A673 (cell line): Measurements from ENCODE around the gene ATP5PD. TPM values are rescaled to one million over a fixed set of nuclear protein-coding genes. Genes with fewer than 3 reads are reported as not detected.

Source experiments
- BruUV-seq: library from RNA; stranded (reverse); fragments of 400-500 nt; replicated peaks from 2 replicates; lab custom pipeline; 2021; lab: Mats Ljungman, UMichigan
- CTCF ChIA-PET: fragments of 300-600 bp; sonication (Branson Sonifier 250); formaldehyde crosslinking; loops from one replicate; lab custom pipeline; 2022; ENCODE audit warnings: antibody characterized with exemption; lab: Charles Lee
- POLR2A ChIA-PET: fragments of 300-600 bp; sonication (Branson Sonifier 250); formaldehyde crosslinking; loops from one replicate; lab custom pipeline; 2022; ENCODE audit warnings: antibody characterized with exemption; ENCODE audit not compliant: low non-redundant PET; lab: Charles Lee
- DNase-seq: peaks from one replicate; pipeline ENCODE4 v3.0.0-alpha.2; 2015; ENCODE audit warnings: low spot score
- H3K27ac ChIP-seq: fragments of 200-600 bp; sonication (generic); 2 replicates; pipeline ENCODE4 v1.5.1; 2016; ENCODE audit warnings: mixed run types, low read depth, mild to moderate bottlenecking, mixed read lengths, antibody characterized with exemption, low read length; ENCODE audit not compliant: poor library complexity, severe bottlenecking
- H3K27me3 ChIP-seq: fragments of 200-600 bp; sonication (generic); replicated peaks from 2 replicates; pipeline ENCODE4 v1.6.1; 2017; ENCODE audit warnings: mixed run types, low read depth, mild to moderate bottlenecking, mixed read lengths, antibody characterized with exemption, low read length; ENCODE audit not compliant: insufficient read depth, poor library complexity
- H3K36me3 ChIP-seq: fragments of 200-600 bp; sonication (generic); 2 replicates; pipeline ENCODE4 v1.6.1; 2016; ENCODE audit warnings: mixed run types, mild to moderate bottlenecking, mixed read lengths, antibody characterized with exemption, low read length; ENCODE audit not compliant: insufficient read depth, poor library complexity, severe bottlenecking
- H3K4me1 ChIP-seq: fragments of 200-600 bp; sonication (generic); 2 replicates; pipeline ENCODE4 v1.6.1; 2017; ENCODE audit warnings: mixed run types, mild to moderate bottlenecking, mixed read lengths, antibody characterized with exemption, low read length; ENCODE audit not compliant: insufficient read depth, poor library complexity, severe bottlenecking
- H3K4me3 ChIP-seq: fragments of 200-600 bp; sonication (generic); 2 replicates; pipeline ENCODE4 v1.5.1; 2016; ENCODE audit warnings: low read depth, mixed run types, mild to moderate bottlenecking, mixed read lengths, low read length; ENCODE audit not compliant: poor library complexity, severe bottlenecking
- H3K9me3 ChIP-seq: fragments of 200-600 bp; sonication (generic); 2 replicates; pipeline ENCODE4 v1.6.1; 2016; ENCODE audit warnings: mixed run types, low read depth, mild to moderate bottlenecking, mixed read lengths, antibody characterized with exemption, low read length; ENCODE audit not compliant: poor library complexity, severe bottlenecking
- CTCF ChIP-seq: fragments of 300-800, 200-600 bp; sonication (generic); conservative IDR thresholded peaks from 2 replicates; pipeline ENCODE4 v1.5.1; 2017; ENCODE audit warnings: low read depth, mild to moderate bottlenecking, antibody characterized with exemption, low read length, moderate library complexity, mixed read lengths
- EZH2 ChIP-seq: fragments of 200-600 bp; sonication (generic); IDR thresholded peaks from 2 replicates; pipeline ENCODE4 v1.6.1; 2017; ENCODE audit warnings: borderline replicate concordance, low read depth, mild to moderate bottlenecking, mixed read lengths, antibody characterized with exemption, low read length; ENCODE audit not compliant: poor library complexity, severe bottlenecking
- intact Hi-C: fragments of 100-400 bp; cut with micrococcal nuclease; formaldehyde crosslinking; loops from one replicate; pipeline ENCODE4 v1.10.0; 2022; ENCODE audit not compliant: unreplicated experiment
- total RNA-seq: library from RNA; stranded (reverse); gene quantifications from 2 replicates; pipeline ENCODE4 v1.2.3, GENCODE V29; 2021

The ATP5PD gene
- total RNA-seq, 1 experiment from 2014 or later: 291 TPM

DNA sequence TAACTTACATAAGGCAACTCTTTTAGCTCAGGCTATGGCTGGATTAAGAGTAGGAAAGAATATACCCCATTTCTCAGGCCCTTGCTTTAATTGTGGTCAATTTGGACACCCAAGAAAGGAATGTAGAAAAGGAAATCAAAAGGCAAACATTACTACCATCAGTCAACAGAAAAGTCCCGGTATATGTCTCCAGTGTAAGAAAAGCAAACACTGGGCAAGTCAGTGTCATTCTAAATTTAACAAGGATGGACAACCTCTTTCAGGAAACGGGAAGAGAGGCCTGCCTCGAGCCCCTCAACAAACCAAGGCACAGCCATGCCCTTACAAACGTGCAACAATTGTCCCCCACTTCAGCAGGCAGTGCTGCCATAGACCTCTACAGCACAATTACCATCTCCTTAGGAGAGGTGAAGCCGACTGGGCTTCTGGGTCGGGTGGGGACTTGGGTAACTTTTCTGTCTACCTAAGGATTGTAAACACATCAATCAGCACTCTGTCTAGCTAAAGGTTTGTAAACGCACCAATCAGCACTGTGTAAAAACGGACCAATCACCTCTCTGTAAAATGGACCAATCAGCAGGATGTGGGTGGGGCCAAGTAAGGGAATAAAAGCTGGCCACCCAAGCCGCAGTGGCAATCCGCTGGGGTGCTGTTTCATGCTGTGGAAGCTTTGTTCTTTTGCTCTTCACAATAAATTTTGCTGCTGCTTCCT, 21.9 kb downstream of the ATP5PD start:
- TF ChIP-seq EZH2 (no peak), CTCF (no peak)
- Histone ChIP-seq H3K4me3 (no peak overlapping the region), H3K27ac (no peak overlapping the region), H3K27me3 (no peaks in the 10 kb centered on the region), H3K9me3 (peaks cover 1% of the 10 kb centered on the region), H3K4me1 (no peaks in the 10 kb centered on the region), H3K36me3 (peaks cover 14% of the 10 kb centered on the region)
- no TSS peak for BruUV-seq
- ChIA-PET CTCF (no interaction called here), POLR2A (no interaction called here)
- no peak for DNase-seq
- intact Hi-C loops: no loop called here

GRCh38 chr17:75020331-75021110, 26.2 kb downstream of the ATP5PD start:
- no peaks in the 10 kb centered on the region for H3K9me3 ChIP-seq
- no peak overlapping the region for H3K4me3 ChIP-seq
- ChIA-PET CTCF (no interaction called here), POLR2A (no interaction called here)
- H3K27ac ChIP-seq: no peak overlapping the region
- TF ChIP-seq CTCF: no peak
- no peak for TF ChIP-seq EZH2
- no peak for DNase-seq
- no peaks in the 10 kb centered on the region for H3K27me3 ChIP-seq
- H3K4me1 ChIP-seq: no peaks in the 10 kb centered on the region
- intact Hi-C loops: no loop called here
- peaks cover 14% of the 10 kb centered on the region for H3K36me3 ChIP-seq
- TSS peak; percentile 32 for BruUV-seq

GRCh38 chr17:75019710-75020109, 27.1 kb downstream of the ATP5PD start:
- ChIA-PET POLR2A (no interaction called here), CTCF (interaction anchor here (0.7 kb wide), 1 partner anchor 58 kb away, joined by 3 read pairs; no protein-coding TSS in a partner anchor)
- intact Hi-C loops: no loop called here
- no TSS peak for BruUV-seq
- Histone ChIP-seq H3K4me1 (no peaks in the 10 kb centered on the region), H3K27me3 (no peaks in the 10 kb centered on the region), H3K4me3 (no peak overlapping the region), H3K9me3 (no peaks in the 10 kb centered on the region), H3K27ac (no peak overlapping the region), H3K36me3 (peaks cover 14% of the 10 kb centered on the region)
- no peak for TF ChIP-seq CTCF
- TF ChIP-seq EZH2: no peak
- DNase-seq: no peak
